Activated T-cell treated with anti-CD3 and anti-CD28 coated beads, Interleukin-2, amount 50 U/mL, for 72 hours (primary cell): Measurements from ENCODE around the gene GRIP1. TPM values are rescaled to one million over a fixed set of nuclear protein-coding genes. Genes with fewer than 3 reads are reported as not detected.

Experiments used
- ATAC-seq, 2 donors: fragments of 150-1000 bp; cut with Tn5 transposase; replicated peaks in 1 of 2; 2 replicates each; pipeline ENCODE4 v1.10.0; 2021; ENCODE audit warnings: moderate library complexity in 2 of 2, mild to moderate bottlenecking in 1 of 2
- DNase-seq, 2 donors: peaks; one replicate each; pipeline ENCODE4 v3.0.0; 2021 to 2022; ENCODE audit warnings: mixed read lengths in 1 of 2
- H3K27ac Mint-ChIP-seq: one replicate; pipeline ENCODE4 v1.8.0; 2022; ENCODE audit warnings: mild to moderate bottlenecking, moderate library complexity, mixed read lengths
- H3K27me3 Mint-ChIP-seq: one replicate; pipeline ENCODE4 v1.8.0; 2022; ENCODE audit warnings: low read depth, mixed read lengths
- H3K36me3 Mint-ChIP-seq, 2 donors: one replicate each; pipeline ENCODE4 v1.8.0; 2022; ENCODE audit warnings: mixed read lengths in 2 of 2, mild to moderate bottlenecking in 1 of 2; ENCODE audit not compliant: insufficient read depth in 2 of 2
- H3K4me1 Mint-ChIP-seq: one replicate; pipeline ENCODE4 v1.8.0; 2022; ENCODE audit warnings: low read depth, mixed read lengths
- H3K4me3 Mint-ChIP-seq, 2 donors: one replicate each; pipeline ENCODE4 v1.8.0; 2022; ENCODE audit warnings: mild to moderate bottlenecking in 2 of 2, mixed read lengths in 2 of 2, moderate library complexity in 2 of 2
- H3K9me3 Mint-ChIP-seq, 2 donors: one replicate each; pipeline ENCODE4 v1.8.0; 2022; ENCODE audit warnings: mixed read lengths in 2 of 2
- total RNA-seq, 2 donors: library from RNA; stranded (reverse); gene quantifications; one replicate each; pipeline ENCODE4 v1.2.3, GENCODE V29; 2022

GRIP1 gene
- total RNA-seq, 2 donors from 2014 or later = 0.44 to 2.3 TPM

DNA sequence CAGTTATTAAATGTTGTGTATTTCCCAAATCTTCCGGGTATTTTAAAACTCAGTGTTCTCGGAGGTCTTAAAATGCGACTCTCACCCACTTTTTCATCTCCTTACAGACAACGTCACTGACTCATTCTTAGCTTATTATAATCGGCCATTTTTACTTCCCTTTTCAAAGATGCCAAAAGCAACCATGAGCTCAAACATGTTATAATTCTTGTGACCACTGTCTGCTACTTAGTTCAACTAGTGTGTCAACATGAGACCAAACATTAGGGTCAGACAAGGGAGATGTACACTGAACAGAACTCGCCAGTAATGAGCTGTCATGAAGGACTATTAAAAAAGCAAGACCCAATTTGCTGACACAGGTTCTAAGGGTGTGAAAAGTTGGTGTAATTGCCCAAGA lies 4.2 kb upstream of the GRIP1 start:
- H3K27me3 Mint-ChIP-seq = peaks cover 37% of the 10 kb centered on the region
- DNase-seq (no peak), ATAC-seq (no peak)
- no peak overlapping the region for H3K27ac Mint-ChIP-seq
- H3K9me3 Mint-ChIP-seq = no peaks in the 10 kb centered on the region
- H3K36me3 Mint-ChIP-seq = no peaks in the 10 kb centered on the region
- H3K4me3 Mint-ChIP-seq = no peak overlapping the region
- H3K4me1 Mint-ChIP-seq = no peaks in the 10 kb centered on the region

DNA sequence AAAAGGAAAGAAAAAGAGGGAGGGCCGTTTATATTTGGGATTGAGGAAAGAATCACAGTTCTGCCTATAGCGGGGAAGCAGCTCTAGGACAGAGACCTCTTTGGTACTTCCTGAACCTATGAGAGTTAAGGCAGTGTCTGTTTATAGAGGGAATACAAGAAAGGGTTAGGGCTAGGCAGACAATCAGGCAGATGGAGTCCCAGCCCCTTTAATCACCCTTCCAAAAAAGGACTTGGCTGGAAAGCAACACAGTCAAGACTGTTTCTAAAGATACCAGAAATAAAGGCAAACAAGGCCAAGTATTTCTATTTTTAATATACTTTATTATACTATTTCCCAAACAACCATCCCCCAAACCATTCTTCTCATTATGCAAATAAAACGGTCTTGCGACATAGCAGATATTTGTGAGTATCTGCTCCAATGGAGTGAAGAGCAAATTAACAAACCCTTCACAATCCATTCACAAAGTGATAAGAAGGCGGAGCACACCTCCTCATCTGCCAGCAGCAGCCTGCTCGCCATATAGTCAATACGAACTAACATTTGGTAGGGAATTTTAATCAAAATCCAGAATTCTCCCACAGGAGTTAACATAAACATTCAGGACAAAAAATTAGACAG lies 697 bp upstream of the GRIP1 start:
- no peak for ATAC-seq
- Mint-ChIP-seq H3K27ac (peak overlapping the region; percentile 29), H3K36me3 (no peaks in the 10 kb centered on the region), H3K27me3 (peaks cover 31% of the 10 kb centered on the region), H3K4me1 (no peaks in the 10 kb centered on the region), H3K4me3 (no peak overlapping the region), H3K9me3 (peaks cover 0 to under 1% of the 10 kb centered on the region in 2 donors)
- no peak for DNase-seq

DNA sequence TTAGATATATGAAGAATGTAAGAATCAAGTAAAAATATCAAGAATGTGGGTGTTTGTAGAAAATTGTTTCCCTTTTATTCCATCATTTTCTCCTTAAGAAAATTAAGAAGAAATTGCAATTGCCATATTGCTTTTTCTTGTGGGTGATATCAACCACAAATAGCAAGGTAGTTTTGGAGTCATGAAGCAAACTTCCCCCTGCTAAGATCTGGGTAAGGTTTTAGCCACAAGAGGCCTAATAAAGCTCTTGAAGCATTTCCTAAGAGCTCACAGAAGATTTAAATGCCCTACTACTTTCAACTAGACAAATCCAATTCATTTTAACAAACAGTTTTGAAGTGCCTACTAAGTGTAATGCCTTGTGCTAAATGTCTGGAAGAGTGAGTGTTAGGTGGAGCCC lies 2.6 kb downstream of the GRIP1 start:
- peaks cover 8% of the 10 kb centered on the region for H3K27me3 Mint-ChIP-seq
- DNase-seq (no peak), ATAC-seq (no peak)
- H3K4me3 Mint-ChIP-seq = no peak overlapping the region
- no peaks in the 10 kb centered on the region for H3K36me3 Mint-ChIP-seq
- H3K27ac Mint-ChIP-seq = no peak overlapping the region
- H3K9me3 Mint-ChIP-seq = peaks cover 0 to 2% of the 10 kb centered on the region in 2 donors
- H3K4me1 Mint-ChIP-seq = no peaks in the 10 kb centered on the region

DNA sequence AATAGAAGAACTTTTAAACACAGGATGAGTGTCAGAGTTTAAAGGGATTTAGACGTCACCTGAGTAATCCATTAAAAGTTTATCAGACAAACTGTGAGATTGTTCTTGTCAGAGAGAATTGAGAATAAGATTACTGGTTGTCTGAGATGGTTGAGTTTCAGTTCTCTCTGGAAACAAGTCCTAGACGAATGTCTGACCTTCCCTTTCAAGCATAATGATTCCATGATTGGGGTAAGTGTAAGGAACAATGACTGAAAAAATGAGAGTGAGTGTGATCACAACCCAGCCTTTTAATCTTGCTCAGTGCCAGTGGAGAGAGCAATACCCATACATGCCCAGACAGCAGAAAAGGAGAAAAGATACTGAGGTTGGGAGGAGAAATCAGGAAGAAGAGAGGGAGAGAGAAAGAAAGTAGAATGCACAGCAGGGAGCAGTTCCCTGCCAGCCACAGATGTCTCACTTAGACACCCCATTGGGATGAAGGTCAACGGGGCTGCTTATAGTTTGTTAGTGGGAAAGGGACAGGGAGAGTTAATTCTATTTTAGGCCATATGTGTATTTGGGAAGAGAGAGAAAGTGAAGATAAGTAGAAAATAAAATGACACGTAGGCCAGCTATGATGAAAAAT lies 4.3 kb downstream of the GRIP1 start:
- no peak overlapping the region for H3K27ac Mint-ChIP-seq
- no peaks in the 10 kb centered on the region for H3K4me1 Mint-ChIP-seq
- H3K4me3 Mint-ChIP-seq = no peak overlapping the region
- DNase-seq = no peak
- ATAC-seq = no peak
- no peaks in the 10 kb centered on the region for H3K36me3 Mint-ChIP-seq
- H3K9me3 Mint-ChIP-seq = peaks cover 0 to 2% of the 10 kb centered on the region in 2 donors
- H3K27me3 Mint-ChIP-seq = no peaks in the 10 kb centered on the region

DNA sequence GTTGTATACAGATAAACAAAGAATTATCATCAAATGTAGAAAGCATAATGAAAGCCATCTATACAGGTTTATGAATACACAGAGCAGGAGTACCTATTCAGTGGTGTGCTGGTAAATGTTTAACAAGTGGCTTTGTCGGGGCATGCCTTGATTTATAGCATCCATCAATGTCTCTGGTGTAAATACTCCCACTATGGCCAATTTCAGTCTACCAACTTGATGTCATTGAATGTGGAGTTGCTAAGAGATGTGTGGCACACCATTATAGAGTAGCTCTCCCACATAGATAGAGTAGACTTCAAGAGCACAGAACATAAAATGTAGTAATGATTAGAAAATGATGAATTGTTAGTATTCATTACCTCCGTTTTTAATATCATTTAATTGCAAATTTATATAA lies 9.3 kb downstream of the GRIP1 start:
- DNase-seq (no peak), ATAC-seq (no peak)
- peaks cover 11% of the 10 kb centered on the region for H3K27me3 Mint-ChIP-seq
- H3K4me3 Mint-ChIP-seq = no peak overlapping the region
- no peaks in the 10 kb centered on the region for H3K4me1 Mint-ChIP-seq
- H3K27ac Mint-ChIP-seq = no peak overlapping the region
- H3K9me3 Mint-ChIP-seq = peaks cover 0 to under 1% of the 10 kb centered on the region in 2 donors
- no peaks in the 10 kb centered on the region for H3K36me3 Mint-ChIP-seq

DNA sequence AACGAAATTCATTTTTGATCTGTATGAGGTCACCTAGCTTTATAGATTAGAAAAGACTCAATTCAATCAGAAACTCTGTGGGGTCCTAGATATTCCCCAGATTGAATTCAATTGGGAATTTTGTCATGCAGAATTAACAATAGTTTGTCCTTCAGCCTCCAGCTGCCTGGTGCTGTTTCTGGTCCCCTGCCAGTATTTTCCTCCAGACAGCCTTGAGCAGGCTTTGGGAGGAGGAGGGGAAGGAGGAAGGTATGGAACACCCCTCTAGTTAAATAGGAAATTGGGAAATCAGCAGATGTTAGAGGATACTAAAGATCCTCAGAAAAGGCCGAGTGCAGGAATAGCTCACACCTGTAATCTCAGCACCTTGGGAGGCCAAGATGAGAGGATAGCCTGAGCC lies 10.6 kb downstream of the GRIP1 start:
- Mint-ChIP-seq H3K4me1 (no peaks in the 10 kb centered on the region), H3K9me3 (no peaks in the 10 kb centered on the region), H3K4me3 (no peak overlapping the region), H3K27me3 (peaks cover 11% of the 10 kb centered on the region), H3K36me3 (no peaks in the 10 kb centered on the region), H3K27ac (no peak overlapping the region)
- DNase-seq = no peak
- no peak for ATAC-seq

DNA sequence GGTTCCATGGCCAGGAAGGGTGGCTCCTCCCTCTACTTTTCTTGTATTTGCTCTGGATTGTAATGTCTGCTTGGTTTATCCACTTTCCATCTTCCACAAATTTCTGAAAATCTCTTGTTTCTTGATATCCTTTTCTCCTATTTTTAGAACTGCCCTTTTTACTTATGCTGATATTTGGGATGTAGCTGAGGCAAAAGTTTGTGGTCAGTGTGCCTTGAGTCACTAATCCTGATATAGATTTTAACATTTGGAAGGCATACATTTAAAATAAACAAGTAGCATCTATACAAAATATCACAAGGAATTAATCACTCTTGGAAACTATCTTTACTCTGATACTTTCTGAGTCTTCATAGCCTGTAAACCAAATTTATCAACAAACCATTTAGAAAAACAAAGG lies 11.0 kb downstream of the GRIP1 start:
- Mint-ChIP-seq H3K27ac (no peak overlapping the region), H3K9me3 (no peaks in the 10 kb centered on the region), H3K27me3 (peaks cover 12% of the 10 kb centered on the region), H3K36me3 (no peaks in the 10 kb centered on the region), H3K4me1 (no peaks in the 10 kb centered on the region), H3K4me3 (no peak overlapping the region)
- DNase-seq (no peak), ATAC-seq (no peak)

DNA sequence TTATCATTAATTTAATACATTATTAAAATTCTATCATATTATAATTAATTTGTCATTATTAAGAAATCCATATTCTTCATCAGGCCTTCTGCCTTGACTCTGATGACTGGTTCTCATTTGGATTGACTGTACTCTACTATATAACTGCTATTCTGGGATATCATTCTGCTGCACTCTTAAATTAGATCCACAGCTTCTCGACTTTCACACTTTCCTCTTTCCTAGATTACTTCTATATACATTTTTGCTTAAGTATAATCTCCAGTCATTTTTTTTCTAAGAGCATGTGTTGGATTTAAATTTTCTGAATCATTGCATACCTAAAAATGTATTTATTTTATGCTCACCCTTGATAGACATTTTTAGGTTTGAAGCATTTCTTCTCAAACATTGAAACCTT lies 12.4 kb downstream of the GRIP1 start:
- Mint-ChIP-seq H3K4me3 (no peak overlapping the region), H3K36me3 (no peaks in the 10 kb centered on the region), H3K9me3 (no peaks in the 10 kb centered on the region), H3K4me1 (no peaks in the 10 kb centered on the region), H3K27ac (peak overlapping the region; percentile 1), H3K27me3 (peaks cover 20% of the 10 kb centered on the region)
- DNase-seq (no peak), ATAC-seq (no peak)

DNA sequence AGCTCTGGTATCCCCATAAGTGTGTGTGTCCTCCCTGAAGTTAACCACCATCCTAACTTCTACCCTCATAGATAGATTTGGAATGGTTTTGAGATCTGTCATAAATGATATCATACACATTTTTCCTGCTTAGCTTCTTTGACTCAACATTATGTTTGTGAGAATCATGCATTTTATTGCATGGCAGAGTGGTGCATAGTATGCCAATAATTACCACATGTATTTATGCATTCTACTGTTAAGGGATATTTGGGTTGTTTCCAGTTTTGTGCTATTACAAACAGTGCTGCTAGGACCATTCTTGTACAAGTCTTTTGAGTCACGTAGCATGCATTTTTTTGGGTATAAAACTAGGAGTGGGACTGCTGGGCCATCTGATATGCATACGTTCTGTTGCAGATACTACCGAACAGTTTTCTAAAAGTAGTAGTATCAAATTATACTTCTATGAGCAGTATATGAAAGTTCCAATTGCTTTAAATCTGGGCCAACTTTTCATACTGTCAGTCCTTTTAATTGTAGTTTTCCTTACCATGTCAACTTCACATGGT lies 13.4 kb downstream of the GRIP1 start:
- ATAC-seq (no peak), DNase-seq (no peak)
- H3K9me3 Mint-ChIP-seq = no peaks in the 10 kb centered on the region
- H3K36me3 Mint-ChIP-seq = no peaks in the 10 kb centered on the region
- no peak overlapping the region for H3K4me3 Mint-ChIP-seq
- H3K4me1 Mint-ChIP-seq = no peaks in the 10 kb centered on the region
- H3K27ac Mint-ChIP-seq = no peak overlapping the region
- peaks cover 20% of the 10 kb centered on the region for H3K27me3 Mint-ChIP-seq

DNA sequence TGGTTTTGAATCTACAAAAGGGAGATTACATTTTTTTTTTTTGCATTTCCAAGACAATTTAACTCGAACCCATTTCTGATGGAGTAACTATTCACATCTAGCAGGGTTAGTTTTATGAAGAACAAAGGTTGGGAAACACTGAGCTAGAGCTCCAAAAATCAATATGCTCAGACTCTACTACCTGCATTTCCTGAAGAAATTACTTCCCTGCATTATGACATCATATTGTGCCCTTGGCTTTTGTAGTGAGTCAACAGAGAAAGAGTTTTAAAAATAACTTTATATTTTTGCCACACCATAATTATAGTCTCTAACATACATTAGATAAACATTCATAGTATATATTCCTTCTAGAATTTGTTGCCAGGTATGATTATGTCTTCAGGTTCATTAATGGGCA lies 14.8 kb downstream of the GRIP1 start:
- H3K36me3 Mint-ChIP-seq = no peaks in the 10 kb centered on the region
- peaks cover 20% of the 10 kb centered on the region for H3K27me3 Mint-ChIP-seq
- no peak overlapping the region for H3K4me3 Mint-ChIP-seq
- no peaks in the 10 kb centered on the region for H3K4me1 Mint-ChIP-seq
- no peak for DNase-seq
- no peak overlapping the region for H3K27ac Mint-ChIP-seq
- H3K9me3 Mint-ChIP-seq = no peaks in the 10 kb centered on the region
- ATAC-seq = no peak

DNA sequence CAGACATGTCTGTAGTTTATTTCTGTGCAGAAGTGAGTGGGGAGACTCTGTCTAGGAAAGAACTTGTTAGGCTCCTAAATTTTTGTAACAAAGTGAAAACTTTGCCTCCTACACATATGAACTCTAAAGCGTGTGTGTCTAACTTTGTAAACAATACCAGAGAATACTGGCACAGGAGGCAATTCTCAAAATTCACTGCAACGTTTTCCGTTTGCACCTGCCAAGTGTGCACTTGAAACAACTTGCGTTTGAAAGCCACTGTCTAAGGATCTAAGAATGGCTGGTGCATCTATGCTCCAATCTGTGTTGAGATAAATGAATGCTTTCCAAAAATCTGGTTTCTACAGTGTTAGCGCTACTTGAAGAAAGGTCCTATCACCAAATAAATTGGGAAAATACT lies 15.3 kb downstream of the GRIP1 start:
- DNase-seq = no peak
- Mint-ChIP-seq H3K27me3 (peaks cover 20% of the 10 kb centered on the region), H3K36me3 (no peaks in the 10 kb centered on the region)

DNA sequence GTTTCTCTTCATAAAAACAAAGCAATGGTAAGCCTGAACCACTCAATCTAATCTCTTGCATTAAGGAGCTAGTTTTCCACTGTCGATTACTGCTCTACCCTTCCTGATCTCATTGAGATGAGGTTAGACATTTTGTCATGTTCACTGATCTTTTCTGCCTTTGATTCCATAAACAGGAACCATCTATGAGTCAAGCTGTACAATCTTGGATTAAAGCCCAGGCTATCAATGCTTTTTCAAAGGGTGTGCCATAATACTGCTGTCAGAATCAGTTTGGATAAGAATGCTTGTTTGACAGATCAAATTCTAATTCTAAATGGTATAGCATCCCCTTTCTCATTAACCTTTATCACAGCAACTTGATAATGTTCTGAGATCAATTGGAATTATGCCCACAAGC lies 16.1 kb downstream of the GRIP1 start:
- no peak overlapping the region for H3K4me3 Mint-ChIP-seq
- H3K4me1 Mint-ChIP-seq = no peaks in the 10 kb centered on the region
- H3K27ac Mint-ChIP-seq = no peak overlapping the region
- H3K9me3 Mint-ChIP-seq = no peaks in the 10 kb centered on the region
- no peak for DNase-seq
- no peak for ATAC-seq
- no peaks in the 10 kb centered on the region for H3K36me3 Mint-ChIP-seq
- peaks cover 15% of the 10 kb centered on the region for H3K27me3 Mint-ChIP-seq

More for the DNA sequence above, 15.3 kb downstream of the GRIP1 start:
- H3K4me1 Mint-ChIP-seq = no peaks in the 10 kb centered on the region
- no peak overlapping the region for H3K4me3 Mint-ChIP-seq
- H3K9me3 Mint-ChIP-seq = no peaks in the 10 kb centered on the region
- H3K27ac Mint-ChIP-seq = no peak overlapping the region
- ATAC-seq = no peak

DNA sequence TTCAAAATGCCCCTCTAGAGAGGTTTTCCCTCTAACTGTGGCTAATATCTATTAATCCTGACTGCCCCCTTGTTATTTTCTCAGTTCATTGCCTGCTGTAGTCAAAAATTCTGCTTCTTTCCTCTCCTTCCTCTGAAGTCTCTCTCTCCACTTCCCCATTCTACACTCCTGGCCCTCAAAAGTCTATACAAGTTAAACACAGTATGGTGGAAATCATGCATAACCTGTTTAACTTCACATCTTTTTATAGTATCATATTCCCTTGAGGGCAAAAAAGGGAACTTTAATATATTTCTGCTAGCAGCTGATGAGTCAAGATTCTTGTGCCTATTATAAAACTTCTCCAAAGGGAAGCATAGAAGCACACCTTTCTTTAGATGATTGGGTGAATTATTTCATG lies 16.7 kb downstream of the GRIP1 start:
- Mint-ChIP-seq H3K4me3 (no peak overlapping the region), H3K4me1 (no peaks in the 10 kb centered on the region), H3K27me3 (peaks cover 14% of the 10 kb centered on the region), H3K36me3 (no peaks in the 10 kb centered on the region), H3K9me3 (no peaks in the 10 kb centered on the region), H3K27ac (no peak overlapping the region)
- DNase-seq (no peak), ATAC-seq (no peak)

DNA sequence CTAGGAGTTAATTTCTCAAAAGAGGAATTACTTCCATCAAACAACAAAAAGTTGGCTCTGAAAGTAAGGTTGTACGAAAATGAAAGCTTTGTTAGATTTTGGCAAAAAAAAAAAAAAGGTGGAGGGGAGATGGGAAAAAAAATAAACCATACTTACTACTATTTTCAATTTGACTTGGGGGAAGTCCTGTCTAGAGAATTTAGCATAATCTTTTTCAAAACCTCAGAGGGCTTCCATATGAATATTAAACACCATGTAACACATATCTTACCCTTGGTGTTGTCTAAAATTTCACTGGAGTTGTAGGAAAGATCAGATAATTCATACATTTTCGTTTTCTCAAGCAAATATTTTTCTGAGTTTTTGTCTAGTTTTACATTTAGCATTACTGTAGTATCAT lies 17.5 kb downstream of the GRIP1 start:
- peaks cover 14% of the 10 kb centered on the region for H3K27me3 Mint-ChIP-seq

More for the DNA sequence above, 17.5 kb downstream of the GRIP1 start:
- Mint-ChIP-seq H3K36me3 (no peaks in the 10 kb centered on the region), H3K4me3 (no peak overlapping the region), H3K4me1 (no peaks in the 10 kb centered on the region), H3K9me3 (no peaks in the 10 kb centered on the region), H3K27ac (no peak overlapping the region)
- DNase-seq = no peak
- ATAC-seq = no peak
